HG03342 (cell line): ENCODE measurements around the gene FADS3.

ENCODE experiments used
- ATAC-seq: cut with Tn5 transposase; IDR thresholded peaks from one replicate; pipeline ENCODE4 v1.9.1; 2021; ENCODE audit warnings: mild to moderate bottlenecking, moderate library complexity; ENCODE audit not compliant: unreplicated experiment

The FADS3 gene

GRCh38 chr11:61862714-61863547 lies 28.4 kb downstream of the FADS3 start:
- no peak for ATAC-seq

DNA sequence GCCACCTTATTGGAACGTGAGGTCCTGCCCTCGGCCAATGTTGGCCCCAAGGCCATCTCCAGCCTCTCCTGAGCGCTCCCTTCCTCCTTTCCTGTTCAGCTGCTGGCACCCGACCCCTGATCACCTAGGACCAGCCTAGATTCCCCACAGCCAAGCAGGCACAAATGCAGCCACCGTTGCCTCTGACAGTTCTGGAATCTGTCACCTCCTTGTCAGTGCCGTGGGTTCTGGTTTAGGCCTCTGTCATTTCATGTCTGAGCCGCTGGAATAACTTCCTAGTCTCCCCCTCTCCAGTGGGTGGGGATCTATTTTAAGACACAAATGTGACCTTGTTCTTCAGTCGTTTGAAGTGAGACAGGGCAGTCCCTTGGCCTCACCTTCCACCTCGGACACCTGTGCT lies 29.7 kb downstream of the FADS3 start:
- no peak for ATAC-seq

- ATAC-seq: no peak
Measured at GRCh38 chr11:61860054-61860903, 31.1 kb downstream of the FADS3 start.

- ATAC-seq: no peak
Measured at GRCh38 chr11:61855939-61856680, 35.2 kb downstream of the FADS3 start.

DNA sequence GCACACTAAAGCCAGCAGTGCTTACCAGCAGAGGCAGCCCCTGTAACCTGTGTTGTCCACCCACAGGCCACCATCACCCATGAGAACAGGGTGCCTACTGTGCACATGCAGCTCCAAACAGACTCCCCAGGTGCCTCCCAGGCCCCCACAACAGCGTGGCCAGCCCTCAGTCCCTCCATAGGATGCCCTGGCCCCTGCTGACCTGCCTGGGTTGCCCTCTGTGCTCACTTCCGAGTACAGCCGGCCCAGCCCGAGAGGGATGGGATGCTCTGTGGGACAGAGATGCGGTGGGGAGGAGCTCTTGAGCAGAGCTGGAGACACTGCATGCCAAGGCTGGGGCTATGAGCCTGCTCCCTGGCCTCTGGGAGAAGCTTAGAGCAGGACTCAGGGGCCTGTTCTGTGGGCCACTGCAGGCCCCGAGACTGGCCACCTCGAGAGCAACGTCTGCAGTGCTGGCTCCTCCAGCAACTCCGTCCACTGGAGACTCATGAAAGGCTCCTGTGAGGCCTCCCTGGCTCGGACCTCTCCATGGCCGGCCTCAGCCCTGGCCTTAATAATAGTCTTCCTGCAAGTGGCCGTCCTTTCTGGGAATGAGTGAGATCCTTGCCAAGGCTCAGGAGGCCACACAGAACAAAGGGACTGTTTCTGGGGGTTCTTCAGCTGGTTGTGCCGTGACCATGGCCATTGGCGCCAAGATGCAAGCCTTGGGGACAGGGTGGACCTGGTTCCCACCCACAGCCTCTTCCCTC lies 36.2 kb downstream of the FADS3 start:
- no peak for ATAC-seq

DNA sequence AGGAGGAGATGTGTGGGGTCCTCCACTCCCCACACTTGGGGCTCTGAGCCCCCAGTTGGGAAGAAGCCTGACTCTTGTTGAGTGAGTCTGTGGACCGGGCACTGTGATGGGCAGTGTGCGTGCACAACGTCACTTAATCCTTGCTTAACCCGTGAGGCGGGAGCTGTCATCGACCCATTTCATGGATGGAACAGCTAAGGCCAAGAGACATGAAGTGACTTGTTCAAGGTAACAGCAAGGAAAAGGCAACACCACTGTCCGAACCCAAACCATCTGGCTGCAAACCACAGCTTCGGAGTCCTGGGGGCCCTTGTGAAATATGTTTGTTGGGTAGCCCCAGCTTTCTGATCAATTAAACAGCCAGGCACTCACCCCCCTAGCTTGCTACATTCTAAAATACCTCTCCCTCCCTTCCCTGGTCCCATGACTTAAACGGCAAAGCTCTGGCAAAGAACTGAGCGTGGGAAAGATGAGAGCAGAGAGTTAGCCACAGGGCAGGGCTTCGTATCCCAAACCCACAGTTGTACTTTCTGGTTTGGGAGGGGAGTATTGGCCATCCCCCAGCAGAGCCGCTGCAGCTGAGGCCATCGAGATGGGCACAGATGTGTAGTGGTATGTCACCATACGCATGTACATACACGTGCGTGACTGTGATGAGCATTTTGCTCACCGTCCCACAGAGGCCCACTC lies 37.0 kb downstream of the FADS3 start:
- ATAC-seq: no peak

- no peak for ATAC-seq
Measured at GRCh38 chr11:61853698-61854169, 37.6 kb downstream of the FADS3 start.

DNA sequence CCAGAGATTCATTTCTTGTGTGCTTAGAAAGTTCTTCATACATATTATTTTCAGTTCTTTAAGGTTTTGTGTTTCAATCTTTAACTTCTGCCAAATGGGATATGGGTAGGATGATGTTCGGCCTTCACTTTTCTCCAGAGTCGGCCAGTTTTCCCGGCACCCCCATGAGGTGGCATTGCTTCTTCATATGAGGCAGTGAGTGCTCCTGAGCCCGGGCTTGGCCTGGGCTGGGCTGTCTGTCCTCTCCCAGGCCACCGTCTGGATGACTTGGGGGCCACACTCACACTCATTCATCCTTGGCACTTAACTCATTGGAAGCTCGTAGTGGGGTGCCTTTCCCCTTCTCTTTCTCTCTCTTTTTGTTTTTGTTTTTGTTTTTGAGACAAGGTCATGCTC lies 39.4 kb downstream of the FADS3 start:
- no peak for ATAC-seq

GRCh38 chr11:61851113-61851899 lies 40.0 kb downstream of the FADS3 start:
- no peak for ATAC-seq

GRCh38 chr11:61850687-61851086 lies 40.7 kb downstream of the FADS3 start:
- ATAC-seq: no peak

GRCh38 chr11:61848631-61849030 lies 42.7 kb downstream of the FADS3 start:
- ATAC-seq: no peak

- no peak for ATAC-seq
Measured at GRCh38 chr11:61847914-61848581, 43.3 kb downstream of the FADS3 start.

- no peak for ATAC-seq
Measured at GRCh38 chr11:61846362-61847020, 44.9 kb downstream of the FADS3 start.

DNA sequence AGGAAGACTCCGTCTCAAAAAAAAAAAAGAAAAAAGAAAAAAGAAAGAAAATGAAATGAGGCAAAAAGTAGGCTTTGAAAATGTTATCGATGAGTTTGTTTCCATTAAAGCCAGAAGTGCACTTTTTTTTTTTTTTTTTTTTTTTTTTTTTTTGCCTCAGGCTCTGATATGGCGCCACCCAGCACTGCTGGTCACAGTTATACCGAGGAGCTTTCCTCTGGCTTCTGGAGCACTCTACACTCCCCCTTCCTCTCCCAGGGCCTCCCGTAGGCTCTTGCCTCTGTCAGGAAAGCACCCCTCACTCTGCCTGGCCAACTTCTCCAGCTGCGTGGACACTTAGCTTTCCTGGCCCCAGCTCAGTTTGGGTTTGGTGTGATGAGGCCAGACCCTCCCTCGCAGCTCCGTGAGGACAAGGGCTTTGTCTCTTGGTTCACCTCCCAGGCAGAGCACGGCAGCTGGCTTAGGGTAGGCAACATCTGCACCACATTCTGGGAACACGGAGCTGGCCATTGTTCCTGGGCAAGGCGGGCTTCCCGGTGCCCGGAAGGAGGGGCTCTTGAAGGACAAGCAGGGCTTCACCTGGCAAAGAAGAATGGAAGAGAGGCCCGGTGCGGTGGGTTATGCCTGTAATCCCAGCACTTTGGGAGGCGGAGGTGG lies 46.3 kb downstream of the FADS3 start:
- ATAC-seq: no peak

DNA sequence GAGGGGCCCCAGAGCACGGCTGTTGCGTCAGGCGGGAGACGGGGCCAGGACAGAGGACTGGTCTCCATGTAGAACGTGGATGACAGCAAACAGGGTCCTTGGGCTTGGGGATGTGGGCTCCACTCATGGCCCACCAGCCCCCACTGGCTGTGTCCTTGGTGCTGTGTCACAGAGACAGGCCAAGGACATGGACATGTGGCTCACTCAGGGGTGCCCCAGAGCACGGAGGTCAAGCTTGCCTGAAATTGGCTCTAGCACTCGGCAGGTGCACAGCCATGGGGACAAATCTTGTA lies 48.9 kb downstream of the FADS3 start:
- ATAC-seq: no peak

DNA sequence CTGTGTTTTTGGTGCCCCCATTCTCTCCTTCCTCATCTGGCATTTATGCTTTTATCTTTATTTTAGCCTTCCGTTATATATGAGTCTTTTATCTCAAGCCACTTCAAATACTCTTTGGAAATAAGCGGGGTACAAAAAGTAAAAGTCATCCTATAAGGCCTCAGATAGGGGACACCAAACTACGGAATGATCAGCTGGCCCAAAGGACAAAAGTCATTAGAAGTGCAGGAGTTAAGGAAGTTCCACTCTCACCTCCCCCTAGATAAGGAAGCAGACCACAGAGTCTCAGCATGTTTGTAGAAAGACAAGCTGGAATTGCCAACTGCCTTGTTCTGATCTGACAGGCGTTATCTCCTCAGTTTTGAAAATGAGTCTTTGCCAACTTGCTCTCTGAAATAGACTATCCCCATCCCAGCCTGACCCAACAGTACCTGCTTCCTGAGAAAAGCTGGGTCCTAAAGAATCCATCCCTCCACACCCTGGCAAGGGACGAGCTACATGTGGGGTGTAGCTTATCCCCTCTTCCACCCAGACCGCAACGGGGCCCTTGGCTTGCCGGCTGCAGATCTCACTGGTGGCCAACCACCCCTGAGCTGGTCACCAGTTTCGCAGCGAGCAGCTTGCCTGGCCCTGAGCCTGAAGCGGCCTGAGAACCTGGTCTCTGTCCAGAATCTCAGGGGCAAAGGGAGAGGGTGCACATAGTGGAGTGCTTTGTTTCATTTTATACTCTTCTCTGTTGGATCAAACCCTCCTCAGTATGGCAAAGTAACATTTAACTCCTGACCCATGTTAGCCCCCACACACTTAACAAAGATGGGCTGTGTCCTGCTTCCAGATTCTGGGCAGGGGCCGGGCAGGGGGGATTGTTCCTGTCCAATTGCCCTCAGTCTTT lies 49.5 kb downstream of the FADS3 start:
- ATAC-seq: no peak

GRCh38 chr11:61840371-61840770 lies 51.0 kb downstream of the FADS3 start:
- ATAC-seq: no peak
